Transverse colon (tissue), 4 donors: ENCODE data around the gene ZNF497. TPM values are rescaled to one million over a fixed set of nuclear protein-coding genes. Genes with fewer than 3 reads are reported as not detected.

Source experiments
- DNase-seq: peaks from one replicate; pipeline ENCODE4 v3.0.0-alpha.2; 2019
- H3K27ac ChIP-seq, 4 donors: fragments of 200-600 bp; sonication (generic); 2 replicates each; pipeline ENCODE4 v1.5.1; 2016 to 2018; ENCODE audit warnings: inconsistent platforms in 4 of 4
- H3K27me3 ChIP-seq: fragments of 200-600 bp; sonication (generic); 2 replicates; pipeline ENCODE4 v1.5.1; 2017; ENCODE audit warnings: inconsistent platforms
- H3K36me3 ChIP-seq, 4 donors: fragments of 200-600 bp; sonication (generic); 2 replicates each; pipeline ENCODE4 v1.5.1; 2017 to 2019; ENCODE audit warnings: inconsistent platforms in 4 of 4
- H3K4me1 ChIP-seq, 4 donors: fragments of 200-600 bp; sonication (generic); 2 replicates each; pipeline ENCODE4 v1.5.1; 2017 to 2020; ENCODE audit warnings: inconsistent platforms in 4 of 4
- H3K4me3 ChIP-seq, 4 donors: fragments of 200-600 bp; sonication (generic); 1 replicate in 1 of 4; 2 replicates in 3 of 4; pipeline versions ENCODE4 v1.5.1 to v1.6.1; 2017 to 2019; ENCODE audit warnings: inconsistent platforms in 4 of 4
- H3K9me3 ChIP-seq, 2 donors: fragments of 200-600 bp; sonication (generic); 2 replicates each; pipeline ENCODE4 v1.5.1; 2017 to 2019; ENCODE audit warnings: inconsistent platforms in 2 of 2
- EP300 ChIP-seq: sonication (generic); formaldehyde crosslinking; IDR thresholded peaks from one replicate; pipeline ENCODE4 v1.6.1; 2017; ENCODE audit warnings: antibody characterized with exemption, low read depth
- POLR2A ChIP-seq: fragments of 450-650 bp; IDR thresholded peaks from one replicate; pipeline ENCODE4 v1.6.1; 2016; ENCODE audit warnings: antibody characterized with exemption, mild to moderate bottlenecking, moderate library complexity
- POLR2AphosphoS5 ChIP-seq, 3 donors: sonication (generic); formaldehyde crosslinking; IDR thresholded peaks; one replicate each; pipeline ENCODE4 v1.6.1; 2016; ENCODE audit warnings: antibody characterized with exemption in 3 of 3
- WGBS, 2 donors: methylation state at CpG; one replicate each; pipeline ENCODE4 v1.1.5; 2018; ENCODE audit warnings: low coverage in 1 of 2; 5-methylcytosine and 5-hydroxymethylcytosine counted together
- in situ Hi-C, 4 donors: fragments of 200-750 bp; cut with MboI; loops; one replicate each; pipeline versions ENCODE4 v1.15.0 to v1.15.1; 2017; ENCODE audit warnings: low sequenced_read_pairs in 3 of 4, low pct_ligation_motif_present in 1 of 4, low pct_unique_long_range_greater_than_20kb in 1 of 4
- intact Hi-C: fragments of 100-400 bp; cut with DNase I; formaldehyde crosslinking; loops from one replicate; pipeline ENCODE4 v1.15.1; 2023; ENCODE audit warnings: low total_unique reads
- total RNA-seq, 4 donors: library from RNA; depleted of rRNA; stranded (reverse); fragments of >200 nt; gene quantifications; one replicate each; pipeline ENCODE4 v1.1.0, GENCODE V29; 2016
- TF ChIP-seq, protein P1 (sequence below), 5 experiments: fragments of 200-600 bp in 3 of 5; fragments of 450-650 bp in 2 of 5; sonication (generic) in 3 of 5; IDR thresholded peaks; 1 replicate in 2 of 5; 2 replicates in 3 of 5; pipeline ENCODE4 v1.5.1; 2016 to 2017; ENCODE audit warnings: antibody characterized with exemption in 5 of 5, inconsistent platforms in 3 of 5, mild to moderate bottlenecking in 2 of 5, moderate library complexity in 1 of 5

Gene ZNF497
- total RNA-seq, 4 donors from 2014 or later = 1.3 to 19.3 (median 4.2) TPM

DNA sequence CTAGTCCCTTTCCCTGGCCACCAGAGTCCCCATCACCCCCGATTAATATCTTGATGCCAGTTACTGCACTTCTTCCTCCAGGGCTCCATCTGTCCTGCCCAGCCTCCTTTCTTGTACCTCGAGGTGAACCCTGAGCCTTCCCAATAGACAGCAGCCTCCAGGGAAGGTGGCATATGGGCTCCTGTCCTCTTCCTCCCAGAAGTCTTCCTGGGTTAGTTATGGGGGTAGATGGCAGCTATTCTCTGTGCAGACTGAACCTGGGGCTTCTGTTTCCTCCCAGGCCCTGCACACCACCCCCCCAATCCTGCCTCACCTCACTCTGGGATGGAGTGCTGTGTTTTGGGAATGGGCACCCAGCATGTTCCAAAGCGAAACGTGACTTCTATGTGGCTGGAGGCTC, 35.5 kb upstream of the ZNF497 start:
- TF ChIP-seq, protein P1, sequence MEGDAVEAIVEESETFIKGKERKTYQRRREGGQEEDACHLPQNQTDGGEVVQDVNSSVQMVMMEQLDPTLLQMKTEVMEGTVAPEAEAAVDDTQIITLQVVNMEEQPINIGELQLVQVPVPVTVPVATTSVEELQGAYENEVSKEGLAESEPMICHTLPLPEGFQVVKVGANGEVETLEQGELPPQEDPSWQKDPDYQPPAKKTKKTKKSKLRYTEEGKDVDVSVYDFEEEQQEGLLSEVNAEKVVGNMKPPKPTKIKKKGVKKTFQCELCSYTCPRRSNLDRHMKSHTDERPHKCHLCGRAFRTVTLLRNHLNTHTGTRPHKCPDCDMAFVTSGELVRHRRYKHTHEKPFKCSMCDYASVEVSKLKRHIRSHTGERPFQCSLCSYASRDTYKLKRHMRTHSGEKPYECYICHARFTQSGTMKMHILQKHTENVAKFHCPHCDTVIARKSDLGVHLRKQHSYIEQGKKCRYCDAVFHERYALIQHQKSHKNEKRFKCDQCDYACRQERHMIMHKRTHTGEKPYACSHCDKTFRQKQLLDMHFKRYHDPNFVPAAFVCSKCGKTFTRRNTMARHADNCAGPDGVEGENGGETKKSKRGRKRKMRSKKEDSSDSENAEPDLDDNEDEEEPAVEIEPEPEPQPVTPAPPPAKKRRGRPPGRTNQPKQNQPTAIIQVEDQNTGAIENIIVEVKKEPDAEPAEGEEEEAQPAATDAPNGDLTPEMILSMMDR (IDR thresholded peaks at IDR 0.05) = no peak
- TF ChIP-seq POLR2AphosphoS5 (IDR thresholded peaks at IDR 0.05) (no peak), EP300 (no peak), POLR2A (no peak)
- in situ Hi-C loops = no loop called here

DNA sequence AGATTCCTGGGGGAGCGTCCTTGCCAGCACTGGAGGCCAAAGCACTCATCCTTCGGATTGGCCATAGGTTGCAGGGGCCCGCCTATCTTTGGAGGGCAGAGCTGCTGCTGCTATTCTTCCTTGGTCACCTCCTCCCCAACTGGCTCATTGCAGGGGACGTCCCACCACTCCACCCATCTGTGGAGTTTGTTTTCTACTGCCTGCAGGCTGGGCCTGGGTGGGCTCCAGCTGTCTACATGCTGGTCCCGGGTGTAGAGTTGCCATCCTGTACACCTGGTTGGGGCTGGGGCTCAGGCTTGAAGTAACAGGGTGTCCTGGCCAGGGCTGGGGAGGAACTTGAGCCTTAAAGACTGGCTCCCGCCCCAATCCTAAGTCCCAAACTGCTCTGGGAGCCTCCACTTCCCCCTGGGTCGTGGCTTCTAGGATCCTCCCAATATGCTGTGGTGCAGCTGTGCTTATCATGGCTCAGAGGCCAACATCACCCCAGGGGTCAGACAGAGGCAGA, 35.0 kb upstream of the ZNF497 start:
- intact Hi-C loops = no loop called here
- Histone ChIP-seq H3K36me3 (peaks cover 0 to 20% (median 5%) of the 10 kb centered on the region in 4 donors), H3K27me3 (peaks cover 29% of the 10 kb centered on the region), H3K27ac (no peak overlapping the region), H3K4me3 (no peak overlapping the region), H3K4me1 (peaks cover 6 to 30% (median 22%) of the 10 kb centered on the region in 4 donors), H3K9me3 (no peaks in the 10 kb centered on the region)
- DNase-seq = no peak
- TF ChIP-seq POLR2AphosphoS5 (IDR thresholded peaks at IDR 0.05) (no peak), EP300 (no peak), POLR2A (no peak)
- TF ChIP-seq, protein P1 (IDR thresholded peaks at IDR 0.05) = no peak
- in situ Hi-C loops = no loop called here
- WGBS, 2 donors = 68% methylated on average over 7 of the region's 7 CpGs; no CpG with 5 or more reads in 1 of the 2 donors

More for the DNA sequence above, 35.5 kb upstream of the ZNF497 start:
- intact Hi-C loops = no loop called here
- Histone ChIP-seq H3K27ac (no peak overlapping the region), H3K27me3 (peaks cover 29% of the 10 kb centered on the region), H3K36me3 (peaks cover 0 to 15% (median 3%) of the 10 kb centered on the region in 4 donors), H3K4me1 (peaks cover 6 to 30% (median 22%) of the 10 kb centered on the region in 4 donors), H3K9me3 (no peaks in the 10 kb centered on the region), H3K4me3 (no peak overlapping the region)
- DNase-seq = no peak
- 65 to 79% methylated on average over 2 to 4 of the region's 4 CpGs for WGBS, 2 donors

DNA sequence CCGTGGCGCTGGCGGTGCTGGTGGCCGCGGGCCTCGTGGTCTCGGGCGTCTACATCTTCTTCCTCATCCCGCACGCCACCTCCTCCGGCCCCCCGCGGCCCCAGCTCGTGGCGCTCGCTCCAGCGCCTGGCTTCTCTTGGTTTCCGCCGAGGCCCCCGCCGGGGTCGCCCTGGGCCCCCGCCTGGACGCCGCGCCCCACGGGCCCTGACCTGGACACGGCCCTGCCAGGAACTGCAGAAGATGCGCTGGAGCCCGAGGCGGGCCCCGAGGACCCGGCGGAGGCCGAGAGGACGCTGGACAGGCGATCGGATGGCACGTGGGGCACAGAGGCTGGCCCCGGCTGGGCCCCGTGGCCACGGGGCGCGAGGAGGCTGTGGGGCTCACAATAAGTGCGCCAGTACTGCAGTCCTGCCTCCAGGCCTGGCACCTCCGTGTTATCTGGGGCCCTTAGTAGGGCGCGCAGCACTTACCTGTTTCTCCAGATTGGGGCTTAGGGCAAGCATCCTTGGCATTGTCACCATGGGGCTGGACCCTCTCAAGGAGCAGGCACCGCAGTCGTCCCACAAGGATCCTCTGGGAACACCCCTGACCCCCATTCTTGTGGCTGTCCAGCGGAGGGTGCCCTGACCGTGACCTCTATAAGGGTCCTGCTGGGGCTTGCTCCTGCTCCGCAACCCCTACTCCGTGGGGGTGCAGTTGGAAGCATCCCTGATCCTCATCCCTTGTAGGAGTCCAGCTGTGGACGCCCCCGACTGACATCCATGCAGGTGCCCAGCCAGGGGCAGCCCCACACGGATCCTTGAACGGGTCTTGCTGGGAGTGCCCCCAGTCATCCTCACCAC, 34.4 kb upstream of the ZNF497 start:
- H3K4me1 ChIP-seq = peaks cover 6 to 27% (median 19%) of the 10 kb centered on the region in 4 donors
- TF ChIP-seq POLR2AphosphoS5 (IDR thresholded peaks at IDR 0.05) = no peak
- H3K27me3 ChIP-seq = peaks cover 29% of the 10 kb centered on the region
- intact Hi-C loops (no loop called here), in situ Hi-C loops (no loop called here)
- no peak for DNase-seq
- H3K9me3 ChIP-seq = no peaks in the 10 kb centered on the region
- peaks cover 0 to 26% (median 5%) of the 10 kb centered on the region in 4 donors for H3K36me3 ChIP-seq
- WGBS, 2 donors = 42 to 100% methylated on average over 1 to 47 of the region's 58 CpGs
- H3K4me3 ChIP-seq = peak overlapping the region in 1 of 4 donors; percentile 14
- H3K27ac ChIP-seq = no peak overlapping the region

DNA sequence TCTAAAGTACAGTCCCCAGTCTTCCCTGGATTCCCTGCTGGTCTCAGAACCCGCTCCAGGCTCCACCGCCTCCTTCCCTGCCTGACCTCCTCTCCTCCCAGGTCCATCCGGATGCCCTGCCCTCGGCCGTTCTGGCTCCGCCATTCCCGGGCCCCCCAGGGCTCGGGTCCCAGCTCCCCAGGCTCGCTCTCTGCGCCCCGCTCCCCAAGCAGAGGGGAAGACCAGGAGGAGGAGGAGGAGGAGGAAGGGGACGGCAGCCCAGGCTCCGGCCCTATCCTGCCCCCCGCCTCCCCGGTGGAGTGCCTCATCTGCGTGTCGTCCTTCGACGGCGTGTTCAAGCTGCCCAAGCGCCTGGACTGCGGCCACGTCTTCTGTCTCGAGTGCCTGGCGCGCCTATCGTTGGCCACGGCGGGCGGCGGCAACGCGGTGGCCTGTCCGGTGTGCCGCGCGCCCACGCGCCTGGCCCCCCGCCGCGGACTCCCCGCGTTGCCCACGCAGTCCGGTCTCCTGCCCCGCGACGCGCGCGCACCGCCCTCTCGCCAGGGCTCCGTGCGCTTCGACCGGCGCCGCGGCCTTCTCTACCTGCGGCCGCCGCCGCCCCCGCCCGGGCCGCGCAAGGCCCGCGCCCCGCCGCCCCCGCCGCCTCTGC, 33.6 kb upstream of the ZNF497 start:
- H3K36me3 ChIP-seq = peaks cover 0 to 34% (median 5%) of the 10 kb centered on the region in 4 donors
- H3K27me3 ChIP-seq = peaks cover 29% of the 10 kb centered on the region
- TF ChIP-seq POLR2A (no peak), EP300 (no peak), POLR2AphosphoS5 (IDR thresholded peaks at IDR 0.05) (no peak)
- TF ChIP-seq, protein P1 (IDR thresholded peaks at IDR 0.05) = no peak
- peak overlapping the region in 1 of 4 donors; percentile 21 for H3K4me3 ChIP-seq
- no peaks in the 10 kb centered on the region for H3K9me3 ChIP-seq
- DNase-seq = no peak
- intact Hi-C loops (no loop called here), in situ Hi-C loops (no loop called here)
- WGBS, 2 donors = 21% methylated on average over 23 of the region's 75 CpGs; no CpG with 5 or more reads in 1 of the 2 donors
- peaks cover 6 to 22% (median 15%) of the 10 kb centered on the region in 4 donors for H3K4me1 ChIP-seq
- H3K27ac ChIP-seq = no peak overlapping the region
